HCT116 (cell line): ENCODE data around the gene DCAF17.

Experiments used
- CTCF ChIP-seq, 3 experiments: fragments of 200-600 bp in 1 of 3; sonication (generic) in 1 of 3; IDR thresholded peaks in 2 of 3; conservative IDR thresholded peaks in 1 of 3; 2 replicates each; pipeline ENCODE4 v1.5.1; 2012 to 2017; ENCODE audit warnings: low read depth in 2 of 3, low read length in 2 of 3, antibody characterized with exemption in 1 of 3, borderline replicate concordance in 1 of 3, control low read depth in 1 of 3, mild to moderate bottlenecking in 1 of 3, mixed read lengths in 1 of 3, mixed run types in 1 of 3, moderate library complexity in 1 of 3; ENCODE audit not compliant: insufficient read depth in 1 of 3
- TCF7L2 ChIP-seq: IDR thresholded peaks from 2 replicates; pipeline ENCODE4 v1.7.0; 2011; ENCODE audit warnings: borderline replicate concordance, inconsistent platforms; ENCODE audit not compliant: insufficient read depth, insufficient read length; ENCODE audit errors: extremely low read depth
- YY1 ChIP-seq: IDR thresholded peaks from 2 replicates; pipeline ENCODE4 v1.6.1; 2011; ENCODE audit warnings: low read length, low read depth, moderate library complexity, mild to moderate bottlenecking; ENCODE audit not compliant: insufficient replicate concordance; ENCODE audit errors: extremely low read depth
- ZNF274 ChIP-seq: fragments of 200-500 bp; sonication (Bioruptor generic); IDR thresholded peaks from 2 replicates; pipeline ENCODE4 v1.6.1; 2014; ENCODE audit warnings: mild to moderate bottlenecking, low read depth, low read length, inconsistent platforms

GRCh38 chr2:171431677-171432167, 2.3 kb upstream of the DCAF17 start:
- TF ChIP-seq ZNF274 (no peak), YY1 (no peak), TCF7L2 (no peak), CTCF (IDR thresholded peaks at IDR 0.05 in 2 of 3, conservative IDR thresholded peaks at IDR 0.05 in 1 of 3; ENCODE audit: borderline replicate concordance in 1 of 3, insufficient read depth in 1 of 3, low read depth in 2 of 3, low read length in 2 of 3) (no peak)
